H1 (cell line): ENCODE data around the gene ACTN3. TPM values are rescaled to one million over a fixed set of nuclear protein-coding genes. Genes with fewer than 3 reads are reported as not detected.

Source experiments
- CTCF ChIA-PET: fragments of 300-600 bp; sonication (Branson Sonifier 250); formaldehyde crosslinking; loops from one replicate; lab custom pipeline; 2021; ENCODE audit not compliant: partially characterized antibody; lab: Charles Lee
- POLR2A ChIA-PET: fragments of 300-600 bp; sonication (Branson Sonifier 250); formaldehyde crosslinking; loops from one replicate; lab custom pipeline; 2021; ENCODE audit warnings: inconsistent platforms; ENCODE audit not compliant: partially characterized antibody; lab: Charles Lee
- DNase-seq, 2 experiments: peaks; one replicate each; pipeline versions ENCODE4 v3.0.0 to v3.0.0-alpha.2; 2010 to 2022; ENCODE audit warnings: low spot score in 2 of 2, low read depth in 1 of 2, mixed read lengths in 1 of 2
- FAIRE-seq: peaks from 2 replicates; lab custom pipeline; 2011; peaks lifted over from hg19 to GRCh38; lab: Jason Lieb, UNC
- H2AFZ ChIP-seq: 2 replicates; pipeline ENCODE4 v1.8.1; 2012; ENCODE audit warnings: low read length, inconsistent platforms
- H2AK5ac ChIP-seq: 2 replicates; pipeline ENCODE4 v1.6.1; 2013; ENCODE audit warnings: low read depth, low read length
- H2BK120ac ChIP-seq: replicated peaks from 2 replicates; pipeline ENCODE3; 2013; ENCODE audit warnings: low read depth, low read length, inconsistent platforms
- H2BK12ac ChIP-seq: 2 replicates; pipeline ENCODE4 v1.6.1; 2013; ENCODE audit warnings: low read depth, low read length
- H2BK15ac ChIP-seq: 2 replicates; pipeline ENCODE4 v1.6.1; 2013; ENCODE audit warnings: low read length
- H2BK20ac ChIP-seq: 2 replicates; pipeline ENCODE4 v1.6.1; 2013; ENCODE audit warnings: low read length
- H2BK5ac ChIP-seq: 2 replicates; pipeline ENCODE4 v1.6.1; 2013; ENCODE audit warnings: low read depth, low read length
- H3K14ac ChIP-seq: 2 replicates; pipeline ENCODE4 v1.6.1; 2013; ENCODE audit warnings: inconsistent platforms; ENCODE audit not compliant: insufficient read length
- H3K18ac ChIP-seq: 2 replicates; pipeline ENCODE4 v1.6.1; 2013; ENCODE audit warnings: low read length; ENCODE audit errors: extremely low read depth
- H3K23ac ChIP-seq: 2 replicates; pipeline ENCODE4 v1.6.1; 2013; ENCODE audit warnings: inconsistent platforms; ENCODE audit not compliant: insufficient read length
- H3K23me2 ChIP-seq: 2 replicates; pipeline ENCODE4 v1.6.1; 2013; ENCODE audit warnings: low read depth, low read length
- H3K27ac ChIP-seq: 2 replicates; pipeline ENCODE4 v1.6.1; 2011; ENCODE audit warnings: low read depth, low read length, inconsistent platforms
- H3K27me3 ChIP-seq, 4 experiments: replicated peaks in 1 of 4; 1 replicate in 1 of 4; 2 replicates in 3 of 4; pipeline versions ENCODE4 v1.6.1 to v1.8.1; 2011 to 2013; ENCODE audit warnings: low read length in 3 of 4, mild to moderate bottlenecking in 3 of 4, inconsistent platforms in 2 of 4, mixed read lengths in 2 of 4, moderate library complexity in 1 of 4; ENCODE audit not compliant: control insufficient read depth in 3 of 4, insufficient read depth in 3 of 4; ENCODE audit errors: extremely low read depth in 1 of 4
- H3K36me3 ChIP-seq, 4 experiments: 2 replicates each; pipeline versions ENCODE4 v1.6.1 to v1.8.1; 2011 to 2013; ENCODE audit warnings: mild to moderate bottlenecking in 4 of 4, low read length in 3 of 4, moderate library complexity in 2 of 4, control low read depth in 1 of 4, inconsistent platforms in 1 of 4; ENCODE audit not compliant: insufficient read depth in 4 of 4, control insufficient read depth in 2 of 4
- H3K4ac ChIP-seq: replicated peaks from 2 replicates; pipeline ENCODE3; 2013; ENCODE audit warnings: low read length, low read depth, mixed read lengths, inconsistent platforms; ENCODE audit not compliant: insufficient read length
- H3K4me1 ChIP-seq, 4 experiments: replicated peaks in 1 of 4; 1 replicate in 1 of 4; 2 replicates in 3 of 4; pipeline versions ENCODE4 v1.6.1 to v1.8.1; 2011 to 2013; ENCODE audit warnings: low read length in 3 of 4, inconsistent platforms in 2 of 4, mixed read lengths in 1 of 4; ENCODE audit not compliant: insufficient read depth in 4 of 4, control insufficient read depth in 3 of 4
- H3K4me2 ChIP-seq, 2 experiments: 2 replicates each; pipeline versions ENCODE4 v1.6.1 to v1.8.1; 2011 to 2013; ENCODE audit warnings: low read depth in 2 of 2, low read length in 2 of 2, control low read depth in 1 of 2, inconsistent platforms in 1 of 2, mild to moderate bottlenecking in 1 of 2; ENCODE audit not compliant: insufficient read depth in 1 of 2
- H3K4me3 ChIP-seq, 4 experiments: fragments of 200-600, 300-600 bp in 1 of 4; sonication (generic), shearing (Covaris generic), sonication (Bioruptor Twin) in 1 of 4; 2 replicates each; pipeline versions ENCODE4 v1.5.1 to v1.8.1; 2011 to 2016; ENCODE audit warnings: low read length in 4 of 4, low read depth in 3 of 4, control low read depth in 2 of 4, inconsistent platforms in 2 of 4, mild to moderate bottlenecking in 2 of 4, mixed read lengths in 1 of 4, moderate library complexity in 1 of 4; ENCODE audit not compliant: insufficient read depth in 2 of 4; ENCODE audit errors: extremely low read depth in 1 of 4
- H3K56ac ChIP-seq: replicated peaks from 2 replicates; pipeline ENCODE3; 2013; ENCODE audit warnings: low read depth, mild to moderate bottlenecking, mixed read lengths, low read length, inconsistent platforms; ENCODE audit not compliant: insufficient read length
- H3K79me1 ChIP-seq: 2 replicates; pipeline ENCODE4 v1.6.1; 2013; ENCODE audit warnings: low read depth, low read length, control low read depth
- H3K79me2 ChIP-seq, 2 experiments: 2 replicates each; pipeline versions ENCODE4 v1.6.1 to v1.8.1; 2012 to 2013; ENCODE audit warnings: low read length in 2 of 2, mild to moderate bottlenecking in 2 of 2, inconsistent platforms in 1 of 2; ENCODE audit not compliant: insufficient read depth in 2 of 2, control insufficient read depth in 1 of 2
- H3K9ac ChIP-seq, 4 experiments: replicated peaks in 1 of 4; 1 replicate in 1 of 4; 2 replicates in 3 of 4; pipeline versions ENCODE4 v1.6.1 to v1.8.1; 2011 to 2013; ENCODE audit warnings: low read depth in 3 of 4, low read length in 3 of 4, control low read depth in 2 of 4, mild to moderate bottlenecking in 2 of 4, moderate library complexity in 2 of 4, inconsistent platforms in 1 of 4; ENCODE audit errors: extremely low read depth in 1 of 4
- H3K9me3 ChIP-seq, 2 experiments: 2 replicates each; pipeline versions ENCODE4 v1.6.1 to v1.8.1; 2012 to 2013; ENCODE audit warnings: mild to moderate bottlenecking in 2 of 2, moderate library complexity in 2 of 2, control low read depth in 1 of 2, inconsistent platforms in 1 of 2, low read depth in 1 of 2, low read length in 1 of 2, mixed read lengths in 1 of 2; ENCODE audit not compliant: insufficient read depth in 2 of 2
- H4K20me1 ChIP-seq, 2 experiments: replicated peaks in 1 of 2; 2 replicates each; pipeline versions ENCODE3 to v1.8.1; 2011 to 2013; ENCODE audit warnings: inconsistent platforms in 2 of 2, low read length in 2 of 2, mild to moderate bottlenecking in 1 of 2; ENCODE audit not compliant: insufficient read depth in 2 of 2, control insufficient read depth in 1 of 2
- H4K5ac ChIP-seq: 2 replicates; pipeline ENCODE4 v1.6.1; 2013; ENCODE audit warnings: low read length, low read depth, mixed read lengths, inconsistent platforms; ENCODE audit not compliant: insufficient read length
- H4K8ac ChIP-seq: 2 replicates; pipeline ENCODE4 v1.8.0; 2013; ENCODE audit warnings: mild to moderate bottlenecking, moderate library complexity, low read length, inconsistent platforms; ENCODE audit not compliant: insufficient read depth; ENCODE audit errors: extremely low read depth
- H4K91ac ChIP-seq: replicated peaks from 2 replicates; pipeline ENCODE3; 2013; ENCODE audit warnings: low read length, mixed read lengths, inconsistent platforms; ENCODE audit not compliant: insufficient read length
- ASH2L ChIP-seq: fragments of 200-600, 300-600 bp; sonication (generic); IDR thresholded peaks from one replicate; pipeline ENCODE4 v1.7.1; 2017; ENCODE audit warnings: low read length
- CHD1 ChIP-seq: IDR thresholded peaks from 2 replicates; pipeline ENCODE4 v1.6.1; 2012; ENCODE audit warnings: low read depth, low read length, improper control_type of control experiment
- CTBP2 ChIP-seq: IDR thresholded peaks from 2 replicates; pipeline ENCODE4 v1.7.0; 2011; ENCODE audit warnings: borderline replicate concordance, mild to moderate bottlenecking, moderate library complexity, mixed read lengths, low read length; ENCODE audit not compliant: insufficient read depth, insufficient read length
- EGR1 ChIP-seq: IDR thresholded peaks from 2 replicates; pipeline ENCODE4 v1.6.1; 2011; ENCODE audit warnings: low read depth, low read length, borderline replicate concordance
- WGBS, 2 experiments: shearing (Covaris generic) in 1 of 2; methylation state at CpG; one replicate each; pipeline versions ENCODE4 v1.1.6 to v1.1.7; 2013 to 2015; ENCODE audit warnings: low lambda C conversion rate in 2 of 2, mixed read lengths in 2 of 2, inconsistent platforms in 1 of 2, low coverage in 1 of 2, missing lambda C conversion rate in 1 of 2; ENCODE audit not compliant: insufficient replicate concordance in 2 of 2, insufficient coverage in 1 of 2, insufficient read length in 1 of 2; ENCODE audit errors: extremely low coverage in 1 of 2, missing lambda C conversion rate in 1 of 2; 5-methylcytosine and 5-hydroxymethylcytosine counted together
- polyA plus RNA-seq, 7 experiments: library from polyadenylated mRNA; depleted of rRNA in 3 of 7; stranded (reverse) in 5 of 7; unstranded in 2 of 7; fragments of >200 nt in 5 of 7; fragments of 200-250 nt in 2 of 7; gene quantifications; 1 replicate in 5 of 7; 2 replicates in 1 of 7; 4 replicates in 1 of 7; pipeline versions ENCODE4 v1.2.1 to v1.2.3, GENCODE V29; 2011 to 2013; ENCODE audit warnings: missing spikeins in 2 of 7, mixed read lengths in 2 of 7
- total RNA-seq: library from RNA; stranded (reverse); fragmentation: NEBNext Ultra II Directional; extraction: Animal tissue kit (Norgen Biotek cat#: 25700); gene quantifications from 2 replicates; pipeline ENCODE4 v1.2.1, GENCODE V29; 2021

Gene ACTN3
- total and polyA plus RNA-seq, 2 of the 8 experiments (the other 6 are each of a cell fraction or from before 2014, with no cell fraction given), result 30.8 to 36.7 TPM

- ChIA-PET POLR2A (interaction anchor here (0.8 to 7.4 kb wide), 8 partner anchors 9 to 113 kb away, joined by 3 to 54 read pairs (median 6); partner anchors contain the start of genes ACTN3, RBM14, RBM4 and ZDHHC24), CTCF (interaction anchor here (1.1 to 3.5 kb wide), 5 partner anchors 10 to 114 kb away, joined by 3 to 12 read pairs (median 4); partner anchors contain the start of gene RBM4B)
- Histone ChIP-seq H3K9me3 (no peaks in the 10 kb centered on the region), H3K79me2 (no peaks in the 10 kb centered on the region), H3K56ac (no peak overlapping the region), H4K5ac (no peak overlapping the region), H2BK5ac (no peak overlapping the region; the same call in 1 of the 2 replicates), H2AK5ac (no peak overlapping the region), H4K91ac (no peak overlapping the region), H3K27me3 (no peaks in the 10 kb centered on the region), H2BK15ac (no peak overlapping the region), H3K36me3 (peaks cover 10 to 39% (median 32%) of the 10 kb centered on the region in 4 experiments), H3K23me2 (no peaks in the 10 kb centered on the region), H3K9ac (no peak overlapping the region), H4K8ac (no peak overlapping the region)
- FAIRE-seq, result no peak
- WGBS, 2 experiments, result 96% methylated on average over 8 of the region's 10 CpGs; no CpG with 5 or more reads in 1 of the 2 experiments
- no peak for TF ChIP-seq EGR1
- TF ChIP-seq ASH2L, result no peak
- TF ChIP-seq CTBP2, result no peak
- no peak for TF ChIP-seq CHD1
- TF ChIP-seq, all 59 proteins: peak for 0
- Histone ChIP-seq H2BK20ac (no peak overlapping the region), H3K79me1 (no peaks in the 10 kb centered on the region), H3K23ac (no peak overlapping the region), H3K4me3 (no peak overlapping the region), H4K20me1 (no peaks in the 10 kb centered on the region), H2AFZ (no peak overlapping the region), H3K18ac (no peak overlapping the region), H3K14ac (no peak overlapping the region), H2BK12ac (no peak overlapping the region), H2BK120ac (no peak overlapping the region), H3K27ac (no peak overlapping the region), H3K4me2 (no peak overlapping the region), H3K4ac (no peak overlapping the region), H3K4me1 (peaks cover 0 to 2% (median 0%) of the 10 kb centered on the region in 4 experiments; a peak in 1 of 7 replicates)
- no peak for DNase-seq
Observed at GRCh38 chr11:66563832-66564231, 17.1 kb downstream of the ACTN3 start.
